ENCODE data around the gene ADGRV1.
"Not testable (repeated sequence)": the region's sequence is repeated elsewhere in the genome, so short reads cannot be mapped to it uniquely, and the experiment has no call there.

ADGRV1 gene

DNA sequence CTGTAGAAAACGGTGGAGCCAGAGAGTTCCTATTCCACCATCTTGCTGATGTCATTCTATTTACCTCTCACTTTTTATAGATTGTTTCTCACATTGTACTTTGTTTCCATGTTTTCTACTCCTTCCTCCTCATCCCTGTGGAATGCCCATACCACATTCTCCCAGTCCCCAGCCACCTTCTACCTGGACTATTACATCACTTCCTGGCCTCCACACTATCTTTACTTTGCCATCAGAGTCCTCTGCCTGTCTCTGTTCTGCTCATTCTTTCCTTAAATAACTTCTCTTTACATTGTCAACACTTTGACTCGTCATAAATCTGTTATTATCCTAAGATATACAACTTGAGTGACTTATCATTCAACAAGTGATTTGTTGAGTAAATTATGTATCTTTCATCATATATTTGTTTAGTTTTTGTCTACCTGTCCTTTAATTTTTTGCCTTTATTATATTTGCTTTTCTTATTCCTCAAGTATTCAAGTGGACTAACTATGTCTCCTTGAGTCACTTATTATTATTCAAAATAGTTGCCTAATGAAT lies 182.5 kb downstream of the ADGRV1 start:
- no peak for DNase-seq (ENCODE audit: low read depth in 2 of 2)

DNA sequence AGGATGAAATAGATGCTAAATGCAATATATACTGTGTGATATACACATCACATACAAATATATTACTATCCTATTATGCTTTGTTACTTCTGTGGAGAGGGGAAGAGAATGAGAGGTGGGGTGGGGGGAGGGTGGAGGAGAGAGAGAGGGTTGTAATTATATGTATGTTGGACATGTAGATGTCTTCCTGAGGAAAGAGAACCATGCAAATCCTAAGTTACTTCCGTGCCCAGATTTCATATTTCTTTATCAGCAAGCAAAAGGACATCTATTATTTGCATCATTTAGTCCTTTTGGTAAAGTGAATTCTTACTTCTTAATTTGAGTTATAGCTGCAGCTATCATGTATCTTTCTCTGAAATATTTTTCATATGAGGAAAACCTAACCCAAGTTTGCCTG lies 187.5 kb downstream of the ADGRV1 start:
- DNase-seq (ENCODE audit: low read depth in 2 of 2): no peak

DNA sequence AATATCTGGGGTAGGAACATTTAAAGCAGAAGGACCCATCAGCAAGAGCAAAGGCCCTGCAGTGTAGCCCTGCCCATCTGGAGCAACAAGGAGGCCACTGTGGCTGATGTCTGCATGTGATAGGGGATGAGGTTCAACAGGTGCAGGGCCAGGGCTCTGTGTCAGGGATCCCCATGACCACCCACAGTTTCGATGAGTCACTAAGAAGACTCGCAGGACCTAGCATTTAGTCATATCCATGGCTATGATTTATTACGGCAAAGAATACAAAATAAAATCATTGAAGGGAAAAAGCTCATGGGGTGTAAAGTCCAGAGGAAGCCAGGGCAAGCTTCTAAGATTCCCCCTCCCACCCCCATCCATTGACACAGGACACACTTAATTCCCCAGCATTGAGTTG lies 188.6 kb downstream of the ADGRV1 start:
- no peak for DNase-seq (ENCODE audit: low read depth in 2 of 2)

DNA sequence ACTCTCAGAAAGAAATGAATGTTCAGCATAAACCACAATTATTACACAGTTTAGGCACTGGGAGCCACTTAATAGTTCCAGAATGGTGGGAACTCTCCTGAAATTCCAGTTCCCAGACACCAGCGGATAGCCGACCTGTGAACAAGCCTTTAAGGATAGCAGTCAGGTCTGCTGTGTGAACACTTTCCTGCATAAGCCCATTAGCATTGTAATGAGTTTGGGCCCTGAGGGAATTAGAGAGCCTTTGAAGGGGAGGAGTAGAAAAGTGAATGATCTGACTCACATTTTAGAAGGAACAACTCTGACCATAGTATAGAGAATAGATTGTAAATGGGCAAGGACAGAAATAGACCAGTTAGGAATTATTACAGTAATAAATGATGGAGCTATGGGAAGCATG lies 189.1 kb downstream of the ADGRV1 start:
- DNase-seq (ENCODE audit: low read depth in 2 of 2): no peak

GRCh38 chr5:90759119-90759518 lies 200.5 kb downstream of the ADGRV1 start:
- DNase-seq (ENCODE audit: low read depth in 2 of 2): no peak

GRCh38 chr5:90767710-90768109 lies 209.1 kb downstream of the ADGRV1 start:
- DNase-seq (ENCODE audit: low read depth in 2 of 2): no peak

DNA sequence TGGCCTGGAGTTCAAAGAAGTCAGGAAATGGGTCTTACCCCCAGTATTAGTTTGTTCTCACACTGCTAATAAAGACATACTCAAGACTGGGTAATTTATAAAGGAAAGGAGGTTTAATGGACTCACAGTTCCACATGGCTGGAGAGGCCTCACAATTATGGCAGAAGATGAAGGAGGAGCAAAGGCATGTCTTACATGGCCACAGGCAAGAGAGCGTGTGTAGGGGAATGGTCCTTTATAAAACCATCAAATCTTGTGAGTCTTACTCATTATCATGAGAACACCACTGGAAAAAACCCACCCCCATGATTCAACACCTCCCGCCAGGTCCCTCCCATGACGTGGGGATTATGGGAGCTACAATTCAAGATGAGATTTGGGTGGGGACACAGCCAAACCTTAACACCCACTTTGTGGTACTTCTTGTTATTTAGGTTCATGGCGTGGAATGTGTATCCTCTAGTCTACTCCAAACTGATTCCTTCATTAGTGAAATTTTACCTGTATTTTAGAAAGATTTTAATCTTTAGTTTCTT lies 211.5 kb downstream of the ADGRV1 start:
- DNase-seq (ENCODE audit: low read depth in 2 of 2): not testable (repeated sequence)

DNA sequence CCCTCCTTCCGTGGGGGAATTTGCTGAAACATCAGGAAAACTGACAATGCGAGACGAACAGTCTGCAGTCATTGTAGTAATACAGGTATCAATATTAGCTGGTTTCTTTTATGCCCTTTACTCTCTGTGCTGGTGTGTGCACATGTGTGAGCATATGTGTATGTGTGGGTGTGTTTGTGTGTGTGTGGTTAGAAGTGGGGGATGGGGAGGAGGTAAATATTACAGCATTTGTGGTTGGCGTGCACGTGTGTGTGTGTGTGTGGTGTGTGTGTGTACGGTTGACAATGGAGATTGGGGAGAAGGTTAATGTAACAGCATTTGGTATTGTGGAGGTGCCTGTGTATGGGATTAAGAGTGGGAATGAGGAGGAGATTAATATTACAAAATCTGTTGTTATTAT lies 219.4 kb downstream of the ADGRV1 start:
- DNase-seq (ENCODE audit: low read depth in 2 of 2): no peak

- DNase-seq (ENCODE audit: low read depth in 2 of 2): peak; percentile 36 to 55
Observed at GRCh38 chr5:90783460-90784333, 225.1 kb downstream of the ADGRV1 start.

DNA sequence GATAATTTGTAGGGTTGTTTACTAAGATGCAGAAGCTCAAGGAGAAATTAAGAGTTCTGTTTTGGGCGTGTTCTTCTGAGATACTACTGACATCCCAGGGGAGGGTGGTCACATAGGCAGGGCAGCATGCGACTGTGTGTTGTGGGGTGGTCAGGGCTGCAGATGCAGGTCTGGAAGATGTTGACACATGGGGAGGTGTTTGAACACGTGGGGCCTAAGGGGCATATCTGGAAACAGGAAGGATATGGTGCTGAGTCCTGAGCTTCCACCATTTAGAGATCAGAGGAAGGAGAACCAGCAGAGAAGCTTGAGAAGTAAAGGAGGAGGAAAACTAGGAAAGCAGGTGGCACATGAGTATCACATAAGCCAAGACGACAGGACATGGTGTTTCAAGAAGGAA lies 228.2 kb downstream of the ADGRV1 start:
- no peak for DNase-seq (ENCODE audit: low read depth in 2 of 2)

DNA sequence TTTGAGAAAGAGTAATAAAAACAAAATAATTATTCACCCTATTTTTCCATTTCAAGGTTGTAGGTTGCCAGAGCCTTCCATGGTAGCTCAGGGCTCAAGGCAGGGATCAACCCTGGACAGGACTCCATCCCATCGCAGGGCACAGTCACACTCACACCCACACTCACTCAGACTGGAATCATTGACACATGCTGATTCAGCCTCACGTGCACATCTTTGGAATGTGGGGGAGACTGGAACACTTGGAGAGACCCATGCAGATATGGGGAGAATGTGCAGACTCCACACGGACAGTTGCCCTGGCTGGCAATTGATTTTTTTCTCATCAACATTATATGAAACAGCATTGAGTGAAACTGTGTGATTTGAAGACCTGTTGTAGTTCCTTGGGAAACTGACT lies 234.1 kb downstream of the ADGRV1 start:
- no peak for DNase-seq (ENCODE audit: low read depth in 2 of 2)

- no peak for DNase-seq (ENCODE audit: low read depth in 2 of 2)
Observed at GRCh38 chr5:90793183-90793582, 234.6 kb downstream of the ADGRV1 start.

- DNase-seq (ENCODE audit: low read depth in 2 of 2): not testable (repeated sequence)
Observed at GRCh38 chr5:90796919-90797318, 238.3 kb downstream of the ADGRV1 start.

- DNase-seq (ENCODE audit: low read depth in 2 of 2): not testable (repeated sequence)
Observed at GRCh38 chr5:90800082-90800481, 241.5 kb downstream of the ADGRV1 start.

- not testable (repeated sequence) for DNase-seq (ENCODE audit: low read depth in 2 of 2)
Observed at GRCh38 chr5:90800515-90800914, 241.9 kb downstream of the ADGRV1 start.

DNA sequence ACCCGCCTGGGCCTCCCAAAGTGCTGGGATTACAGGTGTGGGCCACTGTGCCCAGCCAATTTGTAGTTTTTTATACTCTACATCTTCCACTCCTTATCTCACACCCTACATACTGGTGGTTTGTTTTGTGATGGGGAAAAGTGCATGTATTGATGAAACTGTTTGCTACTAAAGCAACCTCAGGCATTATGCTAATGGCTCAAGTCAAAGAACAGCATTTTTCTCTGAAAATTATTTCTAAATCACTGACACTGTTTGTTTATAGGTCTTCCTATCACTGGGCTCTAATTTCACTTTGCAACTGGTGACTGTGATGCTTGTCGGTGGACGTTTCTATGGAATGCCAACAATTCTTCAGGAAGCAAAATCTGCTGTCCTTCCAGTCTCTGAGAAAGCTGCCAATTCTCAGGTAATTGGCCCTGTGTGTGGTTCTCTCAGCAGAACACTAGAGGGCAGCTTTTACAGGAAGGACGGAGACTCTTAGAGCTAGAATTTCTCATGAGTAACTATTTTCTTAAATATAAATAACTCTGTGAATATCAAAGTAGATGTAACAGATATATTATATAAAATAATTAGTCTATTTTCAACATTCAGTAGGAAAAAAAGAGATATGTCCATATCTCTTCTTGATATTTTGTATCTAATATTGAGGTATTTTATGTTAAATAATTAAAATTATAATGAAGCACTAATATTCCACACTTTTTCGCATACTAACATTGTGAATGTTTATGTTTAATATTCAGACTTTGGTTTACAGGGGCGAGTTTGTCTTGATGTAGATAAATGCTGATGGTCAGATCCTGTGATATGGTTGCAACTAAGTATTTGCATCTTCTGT lies 244.1 kb downstream of the ADGRV1 start:
- DNase-seq (ENCODE audit: low read depth in 2 of 2): no peak

GRCh38 chr5:90803381-90803780 lies 244.8 kb downstream of the ADGRV1 start:
- DNase-seq (ENCODE audit: low read depth in 2 of 2): no peak

- no peak for DNase-seq (ENCODE audit: low read depth in 2 of 2)
Observed at GRCh38 chr5:90803876-90804275, 245.3 kb downstream of the ADGRV1 start.

- DNase-seq (ENCODE audit: low read depth in 2 of 2): no peak
Observed at GRCh38 chr5:90807496-90807895, 248.9 kb downstream of the ADGRV1 start.

DNA sequence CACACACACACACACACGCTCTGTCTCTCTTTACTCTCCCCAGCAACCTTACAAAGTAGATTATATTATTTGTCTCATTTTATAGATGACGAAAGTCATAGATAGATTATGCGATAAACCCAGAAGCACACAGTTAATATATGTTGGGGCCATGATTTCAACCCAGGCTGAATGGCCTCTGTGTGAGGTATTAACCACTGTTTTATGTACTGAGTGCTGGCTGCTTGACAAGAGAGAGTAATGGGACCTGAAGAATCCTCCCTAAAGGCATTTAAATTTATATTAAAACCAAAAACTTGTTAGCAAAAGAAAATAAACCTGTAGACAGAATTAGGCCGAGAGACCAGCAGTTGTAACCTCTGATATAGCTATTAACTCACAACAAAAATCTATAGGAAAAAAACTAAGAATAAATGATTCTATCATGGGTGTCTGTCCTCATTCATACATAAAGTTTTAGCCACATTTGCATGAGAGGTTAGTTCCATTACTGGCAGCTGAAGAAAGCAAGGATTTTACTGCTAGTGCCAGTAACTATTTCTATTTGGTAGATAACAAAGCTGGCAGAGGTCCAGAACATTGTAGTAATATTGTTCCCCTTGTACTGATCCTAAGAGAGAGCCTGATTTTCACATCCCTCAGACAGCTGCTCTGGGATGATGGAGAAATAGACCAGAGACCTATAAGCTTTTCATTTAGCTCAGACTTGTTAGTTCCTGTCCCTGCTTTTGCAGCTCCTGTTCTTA lies 250.9 kb downstream of the ADGRV1 start:
- no peak for DNase-seq (ENCODE audit: low read depth in 2 of 2)

DNA sequence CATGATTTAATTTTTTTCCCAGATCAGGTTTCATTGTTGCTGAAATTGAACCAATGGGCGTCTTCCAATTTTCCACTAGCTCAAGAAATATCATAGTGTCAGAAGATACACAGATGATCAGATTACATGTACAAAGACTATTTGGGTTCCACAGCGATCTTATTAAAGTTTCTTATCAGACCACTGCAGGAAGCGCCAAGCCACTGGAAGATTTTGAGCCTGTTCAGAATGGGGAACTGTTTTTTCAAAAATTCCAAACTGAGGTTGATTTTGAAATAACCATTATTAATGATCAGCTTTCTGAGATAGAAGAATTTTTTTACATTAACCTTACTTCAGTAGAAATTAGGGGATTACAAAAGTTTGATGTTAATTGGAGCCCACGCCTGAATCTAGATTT lies 251.6 kb downstream of the ADGRV1 start:
- DNase-seq (ENCODE audit: low read depth in 2 of 2): no peak

GRCh38 chr5:90813392-90813791 lies 254.8 kb downstream of the ADGRV1 start:
- DNase-seq (ENCODE audit: low read depth in 2 of 2): no peak
